Keratinocyte (primary cell): ENCODE results near the gene GLB1L2.

Experiments used
- EZH2 ChIP-seq: IDR thresholded peaks from one replicate; pipeline ENCODE4 v1.6.1; 2012; ENCODE audit warnings: inconsistent platforms, mild to moderate bottlenecking, low read length, moderate library complexity
- TF ChIP-seq, protein P1 (sequence below), 3 experiments: IDR thresholded peaks in 1 of 3; conservative IDR thresholded peaks in 1 of 3; optimal IDR thresholded peaks in 1 of 3; 2 replicates in 2 of 3; 3 replicates in 1 of 3; pipeline versions ENCODE3 to v1.5.1; 2011; ENCODE audit warnings: low read length in 3 of 3, mild to moderate bottlenecking in 3 of 3, moderate library complexity in 2 of 3, control low read depth in 1 of 3, inconsistent platforms in 1 of 3; ENCODE audit not compliant: insufficient read depth in 2 of 3; ENCODE audit errors: extremely low read depth in 1 of 3

DNA sequence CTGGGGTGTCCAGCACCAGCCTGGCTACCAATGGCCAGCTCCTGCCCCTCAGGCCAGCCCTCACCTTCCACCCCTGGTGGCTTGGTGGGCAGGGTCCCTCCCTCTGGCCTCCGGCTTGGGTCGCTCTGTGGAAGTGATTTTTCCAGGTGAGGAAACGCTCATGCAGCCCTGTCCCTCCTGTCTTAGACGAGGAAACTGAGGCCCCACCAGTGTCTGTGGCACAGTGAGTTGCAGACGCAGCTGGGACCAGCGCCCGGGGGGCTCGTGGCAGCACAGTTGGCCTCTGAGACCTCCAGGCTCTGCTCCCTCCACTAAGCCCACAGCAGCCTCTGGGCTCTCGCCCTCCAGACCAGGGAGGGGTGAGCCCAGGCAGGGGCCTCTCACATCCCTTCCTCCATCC lies 74.1 kb downstream of the GLB1L2 start:
- TF ChIP-seq, protein P1, sequence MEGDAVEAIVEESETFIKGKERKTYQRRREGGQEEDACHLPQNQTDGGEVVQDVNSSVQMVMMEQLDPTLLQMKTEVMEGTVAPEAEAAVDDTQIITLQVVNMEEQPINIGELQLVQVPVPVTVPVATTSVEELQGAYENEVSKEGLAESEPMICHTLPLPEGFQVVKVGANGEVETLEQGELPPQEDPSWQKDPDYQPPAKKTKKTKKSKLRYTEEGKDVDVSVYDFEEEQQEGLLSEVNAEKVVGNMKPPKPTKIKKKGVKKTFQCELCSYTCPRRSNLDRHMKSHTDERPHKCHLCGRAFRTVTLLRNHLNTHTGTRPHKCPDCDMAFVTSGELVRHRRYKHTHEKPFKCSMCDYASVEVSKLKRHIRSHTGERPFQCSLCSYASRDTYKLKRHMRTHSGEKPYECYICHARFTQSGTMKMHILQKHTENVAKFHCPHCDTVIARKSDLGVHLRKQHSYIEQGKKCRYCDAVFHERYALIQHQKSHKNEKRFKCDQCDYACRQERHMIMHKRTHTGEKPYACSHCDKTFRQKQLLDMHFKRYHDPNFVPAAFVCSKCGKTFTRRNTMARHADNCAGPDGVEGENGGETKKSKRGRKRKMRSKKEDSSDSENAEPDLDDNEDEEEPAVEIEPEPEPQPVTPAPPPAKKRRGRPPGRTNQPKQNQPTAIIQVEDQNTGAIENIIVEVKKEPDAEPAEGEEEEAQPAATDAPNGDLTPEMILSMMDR (optimal IDR thresholded peaks at IDR 0.05 in 1 of 3, IDR thresholded peaks at IDR 0.05 in 1 of 3, conservative IDR thresholded peaks at IDR 0.05 in 1 of 3; ENCODE audit: extremely low read depth in 1 of 3, insufficient read depth in 2 of 3, low read length in 3 of 3) = no peak
- TF ChIP-seq EZH2 = no peak
